Cardiac muscle cell (in vitro differentiated cells and primary cell): ENCODE results near the gene CMC1. TPM values are rescaled to one million over a fixed set of nuclear protein-coding genes. Genes with fewer than 3 reads are reported as not detected.

Source experiments
- DNase-seq, 2 donors: peaks; one replicate each; pipeline versions ENCODE4 v3.0.0 to v3.0.0-alpha.2; 2010 to 2017; ENCODE audit warnings: low read depth in 1 of 2, low spot score in 1 of 2
- H3K27ac ChIP-seq: fragments of 200-600 bp; sonication (generic); 2 replicates; pipeline ENCODE4 v1.5.1; 2016
- H3K27me3 ChIP-seq: fragments of 200-600 bp; sonication (generic); 2 replicates; pipeline ENCODE4 v1.6.0; 2016; ENCODE audit warnings: control low read depth
- H3K36me3 ChIP-seq: fragments of 200-600 bp; sonication (generic); 2 replicates; pipeline ENCODE4 v1.5.1; 2016; ENCODE audit warnings: control low read depth
- H3K4me1 ChIP-seq: fragments of 200-600 bp; sonication (generic); 2 replicates; pipeline ENCODE4 v1.8.1; 2017; ENCODE audit warnings: low read depth, mild to moderate bottlenecking, mixed run types
- H3K4me3 ChIP-seq: fragments of 200-600 bp; sonication (generic); 2 replicates; pipeline ENCODE4 v1.5.1; 2016; ENCODE audit warnings: mild to moderate bottlenecking
- H3K9me3 ChIP-seq: fragments of 200-600 bp; sonication (generic); 2 replicates; pipeline ENCODE4 v1.5.1; 2017; ENCODE audit warnings: low read depth, mild to moderate bottlenecking, control low read depth
- CTCF ChIP-seq: IDR thresholded peaks from 2 replicates; pipeline ENCODE4 v1.5.1; 2012; ENCODE audit warnings: low read depth, mild to moderate bottlenecking, low read length
- polyA plus RNA-seq: library from polyadenylated mRNA; unstranded; fragments of >200 nt; fragmentation: Nextera tagmentation; extraction: Ambion mirVana; gene quantifications from 2 replicates; pipeline ENCODE4 v1.2.1, GENCODE V29; 2016
- total RNA-seq: library from RNA; depleted of rRNA; stranded (reverse); fragments of >200 nt; gene quantifications from 2 replicates; pipeline ENCODE4 v1.2.3, GENCODE V29; 2016

The CMC1 gene
- total and polyA plus RNA-seq, 2 experiments from 2014 or later = 9.2 to 72.0 TPM

- Histone ChIP-seq H3K9me3 (no peaks in the 10 kb centered on the region), H3K27ac (no peak overlapping the region), H3K27me3 (no peaks in the 10 kb centered on the region), H3K36me3 (no peaks in the 10 kb centered on the region), H3K4me3 (no peak overlapping the region), H3K4me1 (no peaks in the 10 kb centered on the region)
- DNase-seq = no peak
- no peak for TF ChIP-seq CTCF
These were observed 22.6 kb upstream of the CMC1 start for GRCh38 chr3:28218917-28219198.

- no peaks in the 10 kb centered on the region for H3K27me3 ChIP-seq
- no peak for TF ChIP-seq CTCF
- H3K36me3 ChIP-seq = no peaks in the 10 kb centered on the region
- DNase-seq = no peak
- no peaks in the 10 kb centered on the region for H3K9me3 ChIP-seq
- no peak overlapping the region for H3K27ac ChIP-seq
- H3K4me3 ChIP-seq = no peak overlapping the region
- no peaks in the 10 kb centered on the region for H3K4me1 ChIP-seq
These were observed 17.0 kb upstream of the CMC1 start for GRCh38 chr3:28224430-28224829.

GRCh38 chr3:28226020-28226419 lies 15.4 kb upstream of the CMC1 start:
- Histone ChIP-seq H3K9me3 (no peaks in the 10 kb centered on the region), H3K4me1 (no peaks in the 10 kb centered on the region), H3K4me3 (no peak overlapping the region), H3K36me3 (no peaks in the 10 kb centered on the region), H3K27ac (no peak overlapping the region), H3K27me3 (no peaks in the 10 kb centered on the region)
- no peak for TF ChIP-seq CTCF
- no peak for DNase-seq

GRCh38 chr3:28228623-28229022 lies 12.8 kb upstream of the CMC1 start:
- no peak for DNase-seq
- Histone ChIP-seq H3K27me3 (no peaks in the 10 kb centered on the region), H3K4me1 (no peaks in the 10 kb centered on the region), H3K4me3 (no peak overlapping the region), H3K36me3 (no peaks in the 10 kb centered on the region), H3K9me3 (no peaks in the 10 kb centered on the region), H3K27ac (no peak overlapping the region)
- TF ChIP-seq CTCF = no peak

GRCh38 chr3:28232659-28233058 lies 8.8 kb upstream of the CMC1 start:
- no peaks in the 10 kb centered on the region for H3K36me3 ChIP-seq
- no peaks in the 10 kb centered on the region for H3K27me3 ChIP-seq
- TF ChIP-seq CTCF = no peak
- H3K4me3 ChIP-seq = no peak overlapping the region
- no peak overlapping the region for H3K27ac ChIP-seq
- no peak for DNase-seq
- H3K4me1 ChIP-seq = no peaks in the 10 kb centered on the region
- no peaks in the 10 kb centered on the region for H3K9me3 ChIP-seq

- no peak for TF ChIP-seq CTCF
These were observed 7.0 kb upstream of the CMC1 start for GRCh38 chr3:28234454-28234853.

More at GRCh38 chr3:28234454-28234853, 7.0 kb upstream of the CMC1 start:
- H3K36me3 ChIP-seq = no peaks in the 10 kb centered on the region
- no peak overlapping the region for H3K27ac ChIP-seq
- no peaks in the 10 kb centered on the region for H3K9me3 ChIP-seq
- no peak for DNase-seq
- H3K4me3 ChIP-seq = no peak overlapping the region
- H3K27me3 ChIP-seq = no peaks in the 10 kb centered on the region
- H3K4me1 ChIP-seq = no peaks in the 10 kb centered on the region
